B cell (primary cell): ENCODE measurements around the gene ALOX15.

Experiments
- CTCF ChIP-seq: fragments of 200-600 bp; IDR thresholded peaks from one replicate; pipeline ENCODE4 v1.8.0; 2022; ENCODE audit warnings: antibody characterized with exemption, mild to moderate bottlenecking
- EZH2 ChIP-seq: IDR thresholded peaks from 2 replicates; pipeline ENCODE4 v1.6.1; 2012; ENCODE audit warnings: borderline replicate concordance, low read depth, mild to moderate bottlenecking, moderate library complexity, low read length; ENCODE audit not compliant: insufficient read depth, poor library complexity, severe bottlenecking

GRCh38 chr17:4665027-4665426, 23.5 kb upstream of the ALOX15 start:
- TF ChIP-seq CTCF (no peak), EZH2 (no peak)
